HepG2 (cell line): ENCODE results near the gene MAPK13. TPM values are rescaled to one million over a fixed set of nuclear protein-coding genes. Genes with fewer than 3 reads are reported as not detected.

Experiments used
- GATA4 ChIP-seq: sonication (generic); IDR thresholded peaks from 2 replicates; pipeline ENCODE4 v1.6.1; 2016; ENCODE audit warnings: antibody characterized with exemption, low read depth, borderline replicate concordance
- IKZF5 ChIP-seq: IDR thresholded peaks from 2 replicates; pipeline ENCODE4 v1.6.1; 2018; ENCODE audit warnings: missing genetic modification reagents, mild to moderate bottlenecking, missing compliant biosample characterization
- LBX2 ChIP-seq: sonication (generic); formaldehyde crosslinking; IDR thresholded peaks from 2 replicates; pipeline ENCODE4 v1.5.0; 2020; ENCODE audit warnings: missing genetic modification reagents, mild to moderate bottlenecking, borderline replicate concordance
- MAFG ChIP-seq: sonication (generic); formaldehyde crosslinking; IDR thresholded peaks from 2 replicates; pipeline ENCODE4 v1.5.1; 2020; ENCODE audit warnings: mild to moderate bottlenecking, missing genetic modification reagents
- MTA1 ChIP-seq: sonication (generic); formaldehyde crosslinking; IDR thresholded peaks from 2 replicates; pipeline ENCODE4 v1.4.0; 2020; ENCODE audit warnings: missing genetic modification reagents, mild to moderate bottlenecking, borderline replicate concordance
- SMAD1 ChIP-seq: sonication (generic); formaldehyde crosslinking; IDR thresholded peaks from 2 replicates; pipeline ENCODE4 v1.4.0; 2020; ENCODE audit warnings: missing genetic modification reagents, low read depth, mild to moderate bottlenecking, borderline replicate concordance
- SMAD3 ChIP-seq: sonication (generic); formaldehyde crosslinking; IDR thresholded peaks from 2 replicates; pipeline ENCODE4 v1.4.0; 2020; ENCODE audit warnings: missing genetic modification reagents
- SP5 ChIP-seq: IDR thresholded peaks from 2 replicates; pipeline ENCODE4 v1.6.1; 2016; ENCODE audit warnings: low read depth, borderline replicate concordance
- TBP ChIP-seq: sonication (generic); formaldehyde crosslinking; IDR thresholded peaks from 2 replicates; pipeline ENCODE4 v1.5.0; 2020; ENCODE audit warnings: missing genetic modification reagents
- THAP7 ChIP-seq: sonication (generic); formaldehyde crosslinking; IDR thresholded peaks from 2 replicates; pipeline ENCODE4 v1.8.1; 2023; ENCODE audit warnings: mild to moderate bottlenecking, missing genetic modification reagents
- ZNF256 ChIP-seq: sonication (generic); formaldehyde crosslinking; conservative IDR thresholded peaks from 2 replicates; pipeline ENCODE4 v1.4.0; 2020; ENCODE audit warnings: missing genetic modification reagents
- ZNF709 ChIP-seq: sonication (generic); formaldehyde crosslinking; IDR thresholded peaks from 2 replicates; pipeline ENCODE4 v1.5.0; 2020; ENCODE audit warnings: mild to moderate bottlenecking, missing genetic modification reagents
- polyA plus RNA-seq, 8 experiments: library from polyadenylated mRNA; depleted of rRNA in 3 of 8; stranded (reverse) in 7 of 8; unstranded in 1 of 8; fragments of >200 nt; fragmentation: Illumina TruSeq in 4 of 8; extraction: Trizol in 4 of 8; gene quantifications; 2 replicates each; pipeline versions ENCODE4 v1.2.1 to v1.2.3, GENCODE V29; 2011 to 2016; ENCODE audit warnings: low read depth in 4 of 8, missing spikeins in 1 of 8, mixed read lengths in 1 of 8; ENCODE audit not compliant: insufficient read depth in 1 of 8
- total RNA-seq, 5 experiments: library from RNA; depleted of rRNA; stranded (reverse); fragments of >200 nt; fragmentation: Illumina TruSeq; extraction: Trizol; gene quantifications; 2 replicates each; pipeline ENCODE4 v1.2.3, GENCODE V29; 2016; ENCODE audit warnings: low read depth in 1 of 5
- TF ChIP-seq, protein P1 (sequence below), 2 experiments: sonication (generic) in 1 of 2; formaldehyde crosslinking in 1 of 2; IDR thresholded peaks; 2 replicates each; pipeline versions ENCODE4 v1.4.0 to v1.6.1; 2016 to 2020; ENCODE audit warnings: borderline replicate concordance in 1 of 2, low read depth in 1 of 2, mild to moderate bottlenecking in 1 of 2, missing genetic modification reagents in 1 of 2
- TF ChIP-seq, protein P2 (sequence below): sonication (generic); formaldehyde crosslinking; conservative IDR thresholded peaks from 2 replicates; pipeline ENCODE4 v1.5.0; 2020; ENCODE audit warnings: missing genetic modification reagents

Gene MAPK13
- total and polyA plus RNA-seq, 2 of the 13 experiments (the other 11 are each of a cell fraction or from before 2014, with no cell fraction given) = 12.7 to 43.4 TPM

- TF ChIP-seq, protein P1, sequence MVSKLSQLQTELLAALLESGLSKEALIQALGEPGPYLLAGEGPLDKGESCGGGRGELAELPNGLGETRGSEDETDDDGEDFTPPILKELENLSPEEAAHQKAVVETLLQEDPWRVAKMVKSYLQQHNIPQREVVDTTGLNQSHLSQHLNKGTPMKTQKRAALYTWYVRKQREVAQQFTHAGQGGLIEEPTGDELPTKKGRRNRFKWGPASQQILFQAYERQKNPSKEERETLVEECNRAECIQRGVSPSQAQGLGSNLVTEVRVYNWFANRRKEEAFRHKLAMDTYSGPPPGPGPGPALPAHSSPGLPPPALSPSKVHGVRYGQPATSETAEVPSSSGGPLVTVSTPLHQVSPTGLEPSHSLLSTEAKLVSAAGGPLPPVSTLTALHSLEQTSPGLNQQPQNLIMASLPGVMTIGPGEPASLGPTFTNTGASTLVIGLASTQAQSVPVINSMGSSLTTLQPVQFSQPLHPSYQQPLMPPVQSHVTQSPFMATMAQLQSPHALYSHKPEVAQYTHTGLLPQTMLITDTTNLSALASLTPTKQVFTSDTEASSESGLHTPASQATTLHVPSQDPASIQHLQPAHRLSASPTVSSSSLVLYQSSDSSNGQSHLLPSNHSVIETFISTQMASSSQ (IDR thresholded peaks at IDR 0.05; ENCODE audit: low read depth) = peak; percentile 74; the same call in 1 of the 2 replicates
- TF ChIP-seq, protein P1 (CRISPR knock-in tag; IDR thresholded peaks at IDR 0.05; ENCODE audit: borderline replicate concordance) = peak; percentile 78; the same call in 1 of the 2 replicates
- TF ChIP-seq SMAD3 = peak; percentile 82
- TF ChIP-seq IKZF5 (CRISPR knock-in tag) = peak; percentile 99
- TF ChIP-seq THAP7 (CRISPR knock-in tag) = no peak
- TF ChIP-seq MAFG (CRISPR knock-in tag) = no peak
- no peak for TF ChIP-seq TBP (CRISPR knock-in tag)
- TF ChIP-seq SMAD1 = peak; percentile 59; the same call in 1 of the 2 replicates
- TF ChIP-seq LBX2 = no peak
- no peak; the same call in 1 of the 2 replicates for TF ChIP-seq GATA4
- peak; percentile 45; the same call in 1 of the 2 replicates for TF ChIP-seq ZNF709
- peak; percentile 79; the same call in 1 of the 2 replicates for TF ChIP-seq SP5 (CRISPR knock-in tag)
- TF ChIP-seq MTA1 (CRISPR knock-in tag) = no peak; the same call in 1 of the 2 replicates
- TF ChIP-seq ZNF256 (CRISPR knock-in tag) = no peak
- TF ChIP-seq, protein P2, sequence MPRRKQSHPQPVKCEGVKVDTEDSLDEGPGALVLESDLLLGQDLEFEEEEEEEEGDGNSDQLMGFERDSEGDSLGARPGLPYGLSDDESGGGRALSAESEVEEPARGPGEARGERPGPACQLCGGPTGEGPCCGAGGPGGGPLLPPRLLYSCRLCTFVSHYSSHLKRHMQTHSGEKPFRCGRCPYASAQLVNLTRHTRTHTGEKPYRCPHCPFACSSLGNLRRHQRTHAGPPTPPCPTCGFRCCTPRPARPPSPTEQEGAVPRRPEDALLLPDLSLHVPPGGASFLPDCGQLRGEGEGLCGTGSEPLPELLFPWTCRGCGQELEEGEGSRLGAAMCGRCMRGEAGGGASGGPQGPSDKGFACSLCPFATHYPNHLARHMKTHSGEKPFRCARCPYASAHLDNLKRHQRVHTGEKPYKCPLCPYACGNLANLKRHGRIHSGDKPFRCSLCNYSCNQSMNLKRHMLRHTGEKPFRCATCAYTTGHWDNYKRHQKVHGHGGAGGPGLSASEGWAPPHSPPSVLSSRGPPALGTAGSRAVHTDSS (CRISPR knock-in tag) = no peak
These were observed 34.6 kb upstream of the MAPK13 start (continued) for GRCh38 chr6:36095497-36096391.
